ENCODE data around the gene RPS27L. TPM values are rescaled to one million over a fixed set of nuclear protein-coding genes. Genes with fewer than 3 reads are reported as not detected.

Gene RPS27L
- total RNA-seq, 2 experiments from 2014 or later: 117 to 143 TPM

GRCh38 chr15:63165166-63165859 is 8.0 kb upstream of the RPS27L start:
- DNase-seq: no peak
- H3K27me3 Mint-ChIP-seq: no peaks in the 10 kb centered on the region
- no peak overlapping the region for H3K4me3 Mint-ChIP-seq
- no peak overlapping the region for H3K27ac Mint-ChIP-seq
- ChIA-PET CTCF (interaction anchor here (0.7 to 1.2 kb wide), 2 partner anchors 26 to 236 kb away, joined by 3 read pairs; no protein-coding TSS in a partner anchor), POLR2A (no interaction called here)
- ATAC-seq: no peak
- intact Hi-C loops (cut with DNase I, micrococcal nuclease): loop anchor here in 1 of 2 experiments (5.0 kb wide), 1 partner anchor 237 kb away; no protein-coding TSS in a partner anchor
- H3K4me1 Mint-ChIP-seq: peaks cover 4% of the 10 kb centered on the region
- no peaks in the 10 kb centered on the region for H3K36me3 Mint-ChIP-seq (ENCODE audit: low read depth)
- no peaks in the 10 kb centered on the region for H3K9me3 Mint-ChIP-seq (ENCODE audit: low read depth)

GRCh38 chr15:63163217-63163616 is 5.9 kb upstream of the RPS27L start:
- CTCF ChIA-PET: interaction anchor here (0.6 kb wide), 1 partner anchor 353 kb away, joined by 3 read pairs; no protein-coding TSS in a partner anchor
- DNase-seq (no peak), ATAC-seq (no peak)
- H3K9me3 Mint-ChIP-seq (ENCODE audit: low read depth): no peaks in the 10 kb centered on the region
- no peaks in the 10 kb centered on the region for H3K36me3 Mint-ChIP-seq (ENCODE audit: low read depth)
- H3K27me3 Mint-ChIP-seq: no peaks in the 10 kb centered on the region
- H3K27ac Mint-ChIP-seq: no peak overlapping the region
- H3K4me1 Mint-ChIP-seq: peaks cover 5% of the 10 kb centered on the region
- POLR2A ChIA-PET: no interaction called here
- H3K4me3 Mint-ChIP-seq: no peak overlapping the region
- intact Hi-C loops (cut with DNase I, micrococcal nuclease): no loop called here

- no peaks in the 10 kb centered on the region for H3K9me3 Mint-ChIP-seq (ENCODE audit: low read depth)
- ChIA-PET CTCF (no interaction called here), POLR2A (interaction anchor here (0.7 kb wide), 1 partner anchor 8 kb away, joined by 3 read pairs; no protein-coding TSS in a partner anchor)
- no peak overlapping the region for H3K27ac Mint-ChIP-seq
- H3K4me1 Mint-ChIP-seq: peaks cover 10% of the 10 kb centered on the region
- no peak overlapping the region for H3K4me3 Mint-ChIP-seq
- intact Hi-C loops (cut with DNase I, micrococcal nuclease): no loop called here
- DNase-seq (no peak), ATAC-seq (no peak)
- H3K27me3 Mint-ChIP-seq: no peaks in the 10 kb centered on the region
- H3K36me3 Mint-ChIP-seq (ENCODE audit: low read depth): peaks cover under 1% of the 10 kb centered on the region
These were observed 3.4 kb upstream of the RPS27L start for GRCh38 chr15:63160638-63161037.

- peaks cover 12% of the 10 kb centered on the region for H3K36me3 Mint-ChIP-seq (ENCODE audit: low read depth)
- ChIA-PET CTCF (interaction anchor here (0.6 to 1.9 kb wide), 6 partner anchors 8 to 244 kb away, joined by 3 to 5 read pairs (median 4); partner anchors contain the start of gene RAB8B), POLR2A (interaction anchor here (0.6 to 2.7 kb wide), 8 partner anchors 19 to 134 kb away, joined by 3 to 9 read pairs (median 4); no protein-coding TSS in a partner anchor)
- peaks cover 19% of the 10 kb centered on the region for H3K4me1 Mint-ChIP-seq
- ATAC-seq: peak; percentile 45
- H3K27me3 Mint-ChIP-seq: no peaks in the 10 kb centered on the region
- DNase-seq: peak; percentile 51
- no peaks in the 10 kb centered on the region for H3K9me3 Mint-ChIP-seq (ENCODE audit: low read depth)
- H3K27ac Mint-ChIP-seq: peak overlapping the region; percentile 91
- intact Hi-C loops (cut with DNase I, micrococcal nuclease): loop anchor here (1.0 to 5.0 kb wide), 9 partner anchors 19 to 119 kb away; partner anchors contain the start of genes APH1B (in 2 of the 2), RAB8B (in 2 of the 2) and LACTB (in 1 of the 2)
- H3K4me3 Mint-ChIP-seq: peak overlapping the region; percentile 100
These were observed 684 bp upstream of the RPS27L start for GRCh38 chr15:63157891-63158431.

GRCh38 chr15:63156755-63157117 is 541 bp downstream of the RPS27L start:
- ChIA-PET CTCF (interaction anchor here (1.0 to 1.9 kb wide), 3 partner anchors 35 to 245 kb away, joined by 3 to 5 read pairs (median 4); no protein-coding TSS in a partner anchor), POLR2A (interaction anchor here (0.7 to 2.7 kb wide), 4 partner anchors 18 to 35 kb away, joined by 3 to 9 read pairs (median 7); no protein-coding TSS in a partner anchor)
- H3K4me3 Mint-ChIP-seq: peak overlapping the region; percentile 100
- no peaks in the 10 kb centered on the region for H3K27me3 Mint-ChIP-seq
- no peak for ATAC-seq
- DNase-seq: peak; percentile 31
- peaks cover 15% of the 10 kb centered on the region for H3K36me3 Mint-ChIP-seq (ENCODE audit: low read depth)
- H3K4me1 Mint-ChIP-seq: peaks cover 20% of the 10 kb centered on the region
- H3K27ac Mint-ChIP-seq: peak overlapping the region; percentile 98
- intact Hi-C loops (cut with DNase I, micrococcal nuclease): loop anchor here (1.0 to 5.0 kb wide), 9 partner anchors 21 to 121 kb away; partner anchors contain the start of genes APH1B (in 2 of the 2), RAB8B (in 2 of the 2) and LACTB (in 1 of the 2)
- H3K9me3 Mint-ChIP-seq (ENCODE audit: low read depth): no peaks in the 10 kb centered on the region

- intact Hi-C loops (cut with DNase I, micrococcal nuclease): loop anchor here (2.0 to 5.0 kb wide), 5 partner anchors 33 to 121 kb away; partner anchors contain the start of genes APH1B (in 1 of the 2), LACTB (in 1 of the 2) and RAB8B (in 1 of the 2)
These were observed 1.1 kb downstream of the RPS27L start for GRCh38 chr15:63156086-63156710.

GRCh38 chr15:63155486-63155885 is 1.8 kb downstream of the RPS27L start:
- ATAC-seq: no peak
- H3K9me3 Mint-ChIP-seq (ENCODE audit: low read depth): no peaks in the 10 kb centered on the region
- no peak overlapping the region for H3K27ac Mint-ChIP-seq
- peak overlapping the region; percentile 100 for H3K4me3 Mint-ChIP-seq
- DNase-seq: no peak
- H3K27me3 Mint-ChIP-seq: no peaks in the 10 kb centered on the region
- intact Hi-C loops (cut with DNase I, micrococcal nuclease): loop anchor here (5.0 kb wide), 2 partner anchors 77 to 122 kb away; partner anchors contain the start of gene APH1B (in 1 of the 2)
- peaks cover 23% of the 10 kb centered on the region for H3K4me1 Mint-ChIP-seq
- ChIA-PET POLR2A (no interaction called here), CTCF (interaction anchor here (0.8 to 1.0 kb wide), 2 partner anchors 41 to 132 kb away, joined by 3 read pairs; no protein-coding TSS in a partner anchor)
- peaks cover 18% of the 10 kb centered on the region for H3K36me3 Mint-ChIP-seq (ENCODE audit: low read depth)

More at GRCh38 chr15:63156086-63156710, 1.1 kb downstream of the RPS27L start:
- ChIA-PET POLR2A (interaction anchor here (0.7 to 2.7 kb wide), 3 partner anchors 17 to 36 kb away, joined by 3 to 9 read pairs (median 9); no protein-coding TSS in a partner anchor), CTCF (interaction anchor here (0.8 to 1.9 kb wide), 3 partner anchors 40 to 132 kb away, joined by 3 to 4 read pairs (median 3); no protein-coding TSS in a partner anchor)
- peak overlapping the region; percentile 100 for H3K4me3 Mint-ChIP-seq
- H3K36me3 Mint-ChIP-seq (ENCODE audit: low read depth): peaks cover 18% of the 10 kb centered on the region
- H3K27ac Mint-ChIP-seq: peak overlapping the region; percentile 98
- H3K4me1 Mint-ChIP-seq: peaks cover 23% of the 10 kb centered on the region
- H3K9me3 Mint-ChIP-seq (ENCODE audit: low read depth): no peaks in the 10 kb centered on the region
- ATAC-seq (no peak), DNase-seq (no peak)
- H3K27me3 Mint-ChIP-seq: no peaks in the 10 kb centered on the region

- H3K27ac Mint-ChIP-seq: peak overlapping the region; percentile 17
- no peak for DNase-seq
- ChIA-PET CTCF (interaction anchor here (1.0 kb wide), 1 partner anchor 26 kb away, joined by 3 read pairs; no protein-coding TSS in a partner anchor), POLR2A (no interaction called here)
- peaks cover 22% of the 10 kb centered on the region for H3K36me3 Mint-ChIP-seq (ENCODE audit: low read depth)
- H3K9me3 Mint-ChIP-seq (ENCODE audit: low read depth): no peaks in the 10 kb centered on the region
- ATAC-seq: no peak
- H3K27me3 Mint-ChIP-seq: no peaks in the 10 kb centered on the region
- intact Hi-C loops (cut with DNase I, micrococcal nuclease): no loop called here
- peaks cover 25% of the 10 kb centered on the region for H3K4me1 Mint-ChIP-seq
- H3K4me3 Mint-ChIP-seq: no peak overlapping the region
These were observed 5.6 kb downstream of the RPS27L start for GRCh38 chr15:63151665-63152064.

- Mint-ChIP-seq H3K27ac (no peak overlapping the region), H3K4me3 (no peak overlapping the region), H3K27me3 (no peaks in the 10 kb centered on the region), H3K36me3 (ENCODE audit: low read depth) (peaks cover 10% of the 10 kb centered on the region), H3K9me3 (ENCODE audit: low read depth) (no peaks in the 10 kb centered on the region), H3K4me1 (peaks cover 8% of the 10 kb centered on the region)
- ATAC-seq (peak; percentile 36), DNase-seq (no peak)
- intact Hi-C loops (cut with DNase I, micrococcal nuclease): no loop called here
- ChIA-PET POLR2A (interaction anchor here (0.9 kb wide), 1 partner anchor 11 kb away, joined by 6 read pairs; no protein-coding TSS in a partner anchor), CTCF (interaction anchor here (0.6 to 1.4 kb wide), 6 partner anchors 10 to 256 kb away, joined by 3 to 5 read pairs (median 4); partner anchors contain the start of gene RPS27L)
These were observed 10.6 kb downstream of the RPS27L start for GRCh38 chr15:63146684-63147083.

- H3K27ac Mint-ChIP-seq: no peak overlapping the region
- ChIA-PET POLR2A (no interaction called here), CTCF (no interaction called here)
- H3K4me1 Mint-ChIP-seq: peaks cover 5% of the 10 kb centered on the region
- no peaks in the 10 kb centered on the region for H3K27me3 Mint-ChIP-seq
- ATAC-seq: no peak
- H3K9me3 Mint-ChIP-seq (ENCODE audit: low read depth): no peaks in the 10 kb centered on the region
- DNase-seq: no peak
- intact Hi-C loops (cut with DNase I, micrococcal nuclease): no loop called here
- H3K4me3 Mint-ChIP-seq: no peak overlapping the region
- H3K36me3 Mint-ChIP-seq (ENCODE audit: low read depth): peaks cover 8% of the 10 kb centered on the region
These were observed 11.9 kb downstream of the RPS27L start for GRCh38 chr15:63145426-63145825.

GRCh38 chr15:63140936-63141335 is 16.3 kb downstream of the RPS27L start:
- Mint-ChIP-seq H3K27me3 (no peaks in the 10 kb centered on the region), H3K9me3 (ENCODE audit: low read depth) (no peaks in the 10 kb centered on the region), H3K36me3 (ENCODE audit: low read depth) (peaks cover 3% of the 10 kb centered on the region), H3K27ac (no peak overlapping the region), H3K4me1 (peaks cover 6% of the 10 kb centered on the region), H3K4me3 (no peak overlapping the region)
- DNase-seq (no peak), ATAC-seq (no peak)
- ChIA-PET CTCF (no interaction called here), POLR2A (no interaction called here)
- intact Hi-C loops (cut with DNase I, micrococcal nuclease): no loop called here

Data from activated CD4-positive, alpha-beta T cell treated with anti-CD3 and anti-CD28 coated beads for 36 hours (primary cell).